Measurements from ENCODE around the gene SLC35D2.
"Not testable (repeated sequence)": the region's sequence is repeated elsewhere in the genome, so short reads cannot be mapped to it uniquely, and the experiment has no call there.

Gene SLC35D2

GRCh38 chr9:96399325-96399633 lies 15.8 kb upstream of the SLC35D2 start:
- no peak for DNase-seq

DNA sequence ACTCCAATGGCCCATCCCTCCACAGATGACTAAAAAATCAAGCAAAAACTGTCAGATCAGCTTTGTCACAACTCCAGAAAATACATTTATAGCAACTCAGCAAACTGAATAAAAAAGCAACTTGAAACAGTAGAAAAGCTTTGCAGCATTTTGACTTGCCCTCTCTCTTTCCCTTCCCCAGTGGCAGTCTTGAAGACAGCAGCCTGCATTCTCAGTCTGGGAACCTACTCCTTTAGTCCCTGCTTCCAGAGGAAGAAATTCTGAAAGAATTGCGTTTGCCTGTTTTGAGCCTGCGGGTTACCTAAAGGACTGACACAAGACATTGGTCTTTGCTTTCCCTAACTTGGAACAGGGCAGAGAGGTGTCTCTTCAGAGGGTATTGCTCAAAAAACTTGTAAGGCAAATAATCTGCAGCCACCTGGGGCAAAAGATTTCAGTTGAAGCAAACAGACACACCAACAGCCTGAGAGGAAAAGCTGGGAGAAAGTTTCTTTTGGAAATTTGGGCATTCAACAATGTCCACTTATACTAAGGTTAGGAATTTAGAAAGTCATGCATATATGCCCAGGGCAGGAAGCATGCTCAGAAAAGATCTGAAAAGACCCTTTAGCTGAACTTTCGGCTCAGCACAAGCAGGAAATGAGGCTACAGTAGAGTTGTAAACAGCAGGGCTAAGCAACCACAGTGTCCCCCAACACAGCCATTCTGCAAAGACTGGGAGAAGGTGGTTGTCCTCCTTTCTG lies 15.2 kb upstream of the SLC35D2 start:
- DNase-seq = no peak

DNA sequence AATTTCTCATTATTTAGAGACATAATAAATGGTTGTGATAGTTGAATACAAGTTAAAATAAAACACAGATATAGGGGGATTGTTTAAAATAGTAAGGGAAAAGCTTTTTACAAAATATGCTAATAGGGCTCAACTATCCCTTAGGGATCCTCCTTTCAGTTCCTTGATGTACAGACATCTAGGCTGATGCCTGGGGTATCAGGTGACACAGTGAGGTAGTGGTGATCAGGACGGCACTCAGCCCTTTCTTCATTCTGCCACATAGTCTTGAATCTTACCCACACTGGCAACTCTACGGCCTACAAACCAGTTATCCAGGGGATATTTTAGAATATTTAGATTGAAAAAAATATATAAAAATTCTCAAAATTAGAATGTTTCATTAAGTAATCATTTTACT lies 12.5 kb upstream of the SLC35D2 start:
- no peak for DNase-seq

GRCh38 chr9:96394832-96395496 lies 11.5 kb upstream of the SLC35D2 start:
- no peak for DNase-seq

DNA sequence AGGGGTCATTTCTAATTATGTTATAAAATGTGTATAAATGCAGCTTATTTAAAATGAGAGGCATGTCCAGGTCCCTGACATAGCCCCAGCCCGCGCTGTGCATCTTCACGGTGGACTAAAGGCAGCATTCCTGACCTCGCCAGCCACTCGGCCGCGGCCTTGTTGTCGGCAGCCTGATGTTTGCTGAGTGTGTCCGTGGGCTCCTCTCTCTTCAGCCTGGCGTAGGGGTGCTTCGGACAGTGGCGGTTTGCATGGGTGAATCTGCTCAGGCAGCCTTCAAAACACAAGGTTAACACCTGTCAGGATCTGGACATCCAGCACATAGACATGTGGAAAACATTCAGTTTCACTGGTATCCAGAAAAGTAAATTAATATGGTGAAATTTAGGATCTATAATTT lies 8.8 kb upstream of the SLC35D2 start:
- no peak for DNase-seq

DNA sequence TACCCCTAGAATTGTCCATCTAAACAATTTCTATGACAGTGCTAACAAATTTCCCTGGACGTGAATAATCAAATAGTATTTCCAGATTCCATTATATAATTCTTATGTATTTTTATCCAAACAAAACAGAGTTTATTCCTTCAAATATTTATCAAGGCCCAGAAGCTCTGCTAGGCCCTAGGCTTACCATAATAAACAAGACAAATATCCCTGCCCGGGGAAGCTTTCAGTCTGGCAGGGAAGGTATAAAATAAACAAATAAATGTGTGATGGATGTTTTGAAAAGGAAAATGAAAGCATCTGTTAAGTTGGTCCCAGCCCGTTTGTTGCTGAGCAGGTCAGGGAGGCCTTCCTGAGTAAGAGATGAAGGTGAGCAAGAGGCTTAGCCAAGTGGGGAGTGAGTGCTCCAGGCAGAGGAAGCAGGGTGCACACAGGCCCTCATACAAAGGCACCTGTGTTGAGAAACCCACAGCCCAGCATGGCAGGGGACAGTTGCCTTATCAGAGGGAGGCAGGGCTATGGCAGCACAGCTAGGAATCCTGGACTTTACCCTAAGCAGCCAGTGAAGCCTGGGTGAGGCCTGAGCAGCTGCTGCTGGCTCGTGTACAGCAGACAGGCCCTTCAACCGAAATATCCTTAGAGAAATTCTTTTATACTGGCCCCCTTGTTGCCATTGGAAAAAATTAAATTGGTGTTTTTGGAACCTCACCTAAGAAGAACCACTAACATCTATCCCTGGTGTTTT lies 7.7 kb upstream of the SLC35D2 start:
- no peak for DNase-seq

DNA sequence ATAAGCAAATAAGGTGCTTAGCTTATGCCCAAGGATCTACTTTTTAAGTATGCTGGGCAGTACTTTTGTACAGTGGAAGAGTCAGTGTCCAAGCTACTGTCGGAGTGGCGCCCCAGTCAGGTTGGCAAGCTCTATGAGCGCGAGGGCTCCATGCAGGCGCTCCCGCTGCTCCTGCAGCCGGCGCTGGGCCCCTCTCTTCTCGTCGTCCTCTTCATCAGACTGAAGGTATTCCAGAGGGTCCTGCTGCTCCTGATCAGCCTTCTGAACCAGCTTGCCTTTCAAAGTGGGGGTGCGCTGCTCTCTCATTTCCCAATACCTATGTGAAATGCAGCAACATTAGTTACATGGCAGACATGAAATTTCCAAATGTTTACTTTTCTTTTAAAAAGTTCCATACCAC lies 4.6 kb upstream of the SLC35D2 start:
- DNase-seq = no peak

GRCh38 chr9:96386157-96386556 lies 2.6 kb upstream of the SLC35D2 start:
- DNase-seq = no peak

DNA sequence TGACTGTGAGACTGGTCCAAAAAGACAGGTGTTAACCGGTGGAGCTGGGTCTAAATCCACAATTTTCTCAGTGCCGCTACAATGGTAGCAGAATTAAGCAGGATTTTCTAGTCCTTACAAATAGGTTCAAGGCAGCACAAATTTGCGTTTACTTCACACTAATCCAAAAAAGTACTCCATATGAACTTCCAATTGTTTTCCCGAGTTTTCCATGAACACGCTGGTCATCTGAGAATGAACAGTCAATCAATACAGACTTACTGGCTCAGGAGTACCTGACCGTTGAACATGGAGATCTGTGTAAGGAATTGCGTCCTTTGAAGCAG lies 709 bp downstream of the SLC35D2 start:
- no peak for DNase-seq

- no peak for DNase-seq
Measured at GRCh38 chr9:96382175-96382574, 1.3 kb downstream of the SLC35D2 start.

DNA sequence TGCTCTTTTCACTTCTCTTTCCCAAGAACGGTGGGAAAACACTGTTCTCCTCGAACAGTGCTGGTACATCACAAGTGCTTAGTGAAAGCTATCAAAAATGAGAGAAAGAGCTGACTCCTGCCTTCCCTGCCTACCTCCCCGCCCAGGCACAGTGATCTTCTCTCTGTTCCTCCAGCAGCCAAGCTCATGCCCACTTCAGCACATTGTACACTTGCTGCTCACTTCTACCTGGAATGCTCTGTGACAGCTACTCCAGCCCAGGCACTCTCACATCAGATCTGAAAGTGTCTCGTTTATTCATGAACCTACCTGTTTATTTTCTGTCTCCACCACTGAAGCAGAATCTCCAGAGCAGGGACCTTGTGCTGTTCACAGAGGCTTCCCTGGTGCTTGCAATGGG lies 1.8 kb downstream of the SLC35D2 start:
- DNase-seq = no peak

DNA sequence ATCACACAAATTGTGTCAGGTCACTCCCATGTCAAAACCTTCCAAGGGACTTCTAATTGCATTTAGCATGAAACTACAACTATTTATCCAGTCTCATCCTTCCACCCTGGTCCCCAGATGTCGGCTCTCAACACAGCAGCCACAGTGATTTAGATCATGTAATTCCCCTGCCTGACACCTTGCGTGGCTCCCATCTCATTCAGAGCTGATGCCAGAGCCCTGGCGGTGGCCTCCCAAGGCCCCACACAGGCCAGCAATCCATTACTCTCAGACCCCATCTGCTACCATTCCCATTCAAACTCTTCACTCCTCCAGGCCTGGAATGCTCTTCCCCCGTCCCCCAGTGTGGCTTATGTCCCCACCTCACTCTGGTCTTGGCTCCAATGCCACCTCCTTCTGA lies 2.4 kb downstream of the SLC35D2 start:
- no peak for DNase-seq

GRCh38 chr9:96379461-96379860 lies 4.0 kb downstream of the SLC35D2 start:
- DNase-seq = no peak

GRCh38 chr9:96378187-96378586 lies 5.3 kb downstream of the SLC35D2 start:
- no peak for DNase-seq

- DNase-seq = no peak
Measured at GRCh38 chr9:96376891-96377874, 6.3 kb downstream of the SLC35D2 start.

DNA sequence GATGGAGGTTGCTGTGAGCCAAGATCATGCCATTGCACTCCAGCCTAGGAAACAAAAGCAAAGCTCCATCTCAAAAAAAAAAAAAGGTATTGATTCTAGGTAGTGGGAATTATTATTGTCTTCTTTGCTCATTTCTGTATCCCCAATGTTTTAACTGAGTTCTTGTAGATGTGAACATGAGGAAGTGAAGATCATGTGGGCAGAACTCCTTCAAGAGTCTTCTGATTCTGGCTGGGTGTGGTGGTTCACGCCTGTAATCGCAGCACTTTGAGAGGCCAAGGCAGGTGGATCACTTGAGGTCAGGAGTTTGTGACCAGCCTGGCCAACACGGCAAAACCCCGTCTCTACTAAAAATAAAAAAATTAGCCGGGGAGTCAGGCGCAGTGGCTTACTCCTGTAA lies 8.0 kb downstream of the SLC35D2 start:
- DNase-seq = not testable (repeated sequence)

DNA sequence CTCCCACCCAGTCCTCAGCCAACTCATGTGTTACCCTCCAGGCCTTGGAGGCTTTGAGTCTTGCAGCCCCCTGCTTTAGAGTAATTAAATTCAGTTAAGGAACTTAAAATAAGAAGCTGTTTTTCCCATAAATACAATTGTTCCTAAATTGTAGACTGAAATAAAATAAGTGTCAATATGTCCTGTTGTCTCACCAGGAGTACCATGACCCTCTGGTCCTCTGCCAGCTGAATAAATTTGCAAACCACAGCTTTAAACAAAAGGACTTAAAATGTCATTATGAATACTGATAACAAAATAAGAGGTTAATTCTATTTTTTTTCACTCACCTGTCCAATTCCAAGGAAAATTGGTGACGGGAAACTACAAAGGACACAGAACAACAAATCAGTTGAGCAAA lies 15.6 kb downstream of the SLC35D2 start:
- no peak for DNase-seq

DNA sequence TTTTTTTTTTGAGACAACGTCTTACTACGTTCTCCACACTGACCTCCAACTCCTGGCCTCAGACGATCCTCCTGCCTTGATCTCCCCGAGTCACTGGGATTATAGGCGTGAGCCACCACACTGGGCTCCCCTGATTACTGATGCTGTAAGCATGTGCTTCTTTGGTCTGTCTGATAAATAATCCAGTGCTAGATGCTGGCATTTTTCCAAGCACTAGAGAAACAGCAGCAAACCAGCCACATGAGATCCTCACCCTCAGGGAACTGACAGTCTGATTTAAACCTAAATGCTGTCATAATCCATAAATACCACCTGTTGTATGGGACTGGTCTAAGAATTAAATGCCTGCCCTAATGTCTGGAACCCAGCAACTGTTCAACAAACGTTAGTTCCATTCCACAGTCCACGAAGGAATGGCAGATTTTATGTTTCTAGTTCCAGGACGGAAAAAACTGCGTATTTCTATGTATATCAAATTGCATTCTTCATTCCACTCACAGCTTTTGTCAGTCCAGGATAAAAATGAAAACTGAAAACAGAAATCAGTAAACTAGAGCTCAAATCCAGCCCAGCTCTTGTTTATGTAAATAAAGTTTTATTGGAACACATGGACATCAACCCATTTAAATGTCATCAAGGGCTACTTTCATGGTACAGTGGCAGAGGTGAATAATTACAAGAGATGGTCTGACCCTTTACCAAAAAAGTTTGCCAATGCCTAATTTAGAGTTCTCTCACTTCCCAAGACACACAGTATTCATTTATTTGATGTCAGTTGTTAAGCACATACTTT lies 20.1 kb downstream of the SLC35D2 start:
- DNase-seq = no peak

- not testable (repeated sequence) for DNase-seq
Measured at GRCh38 chr9:96362119-96362518, 21.4 kb downstream of the SLC35D2 start.

DNA sequence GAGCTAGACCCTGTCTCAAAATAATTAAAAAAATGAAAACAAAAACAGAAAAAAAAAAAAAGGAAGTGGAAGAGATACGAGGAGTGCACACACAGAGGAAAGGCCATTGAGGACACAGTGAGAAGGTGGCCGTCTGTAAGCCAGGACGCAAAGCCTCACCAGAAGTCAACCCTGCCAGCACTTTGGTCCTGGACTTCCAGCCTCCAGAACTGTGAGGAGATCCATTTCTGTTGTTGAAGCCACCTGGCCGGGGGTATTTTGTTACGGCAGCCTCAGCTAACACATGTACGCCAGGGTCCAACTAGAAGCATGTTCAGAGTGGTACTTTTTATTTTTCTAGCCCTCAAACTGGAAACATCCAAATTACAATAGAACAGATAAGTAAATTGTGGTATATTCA lies 21.8 kb downstream of the SLC35D2 start:
- no peak for DNase-seq

- no peak for DNase-seq
Measured at GRCh38 chr9:96360976-96361375, 22.5 kb downstream of the SLC35D2 start.

DNA sequence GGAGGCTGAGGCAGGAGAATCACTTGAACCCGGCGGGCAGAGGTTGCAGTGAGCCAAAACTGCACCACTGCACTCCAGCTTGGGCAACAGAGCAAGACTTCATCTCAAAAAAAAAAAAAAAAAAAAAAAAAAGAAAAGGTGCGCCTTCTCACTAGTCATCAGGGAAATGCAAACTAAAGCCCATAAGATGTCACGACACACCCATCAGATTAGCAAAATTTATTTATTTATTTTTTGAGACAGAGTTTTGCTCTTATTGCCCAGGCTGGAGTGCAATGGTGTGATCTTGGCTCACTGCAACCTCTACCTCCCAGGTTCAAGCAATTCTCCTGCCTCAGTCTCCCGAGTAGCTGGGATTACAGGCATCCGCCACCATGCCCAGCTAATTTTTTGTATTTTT lies 23.0 kb downstream of the SLC35D2 start:
- not testable (repeated sequence) for DNase-seq
